ENCODE data around the gene SERGEF.

Gene SERGEF

GRCh38 chr11:17810041-17810440, 202.8 kb downstream of the SERGEF start:
- no peak for DNase-seq

GRCh38 chr11:17807034-17807433, 205.8 kb downstream of the SERGEF start:
- DNase-seq = no peak

- DNase-seq = no peak
Observed at GRCh38 chr11:17805873-17806272, 207.0 kb downstream of the SERGEF start.

GRCh38 chr11:17805043-17805442, 207.8 kb downstream of the SERGEF start:
- DNase-seq = no peak

GRCh38 chr11:17803754-17804334, 209.0 kb downstream of the SERGEF start:
- DNase-seq = no peak

- DNase-seq = no peak
Observed at GRCh38 chr11:17802491-17802890, 210.4 kb downstream of the SERGEF start.

GRCh38 chr11:17801166-17801565, 211.7 kb downstream of the SERGEF start:
- no peak for DNase-seq

- no peak for DNase-seq
Observed at GRCh38 chr11:17799147-17799546, 213.7 kb downstream of the SERGEF start.

GRCh38 chr11:17798716-17799115, 214.1 kb downstream of the SERGEF start:
- DNase-seq = no peak

- DNase-seq = no peak
Observed at GRCh38 chr11:17798253-17798652, 214.6 kb downstream of the SERGEF start.

GRCh38 chr11:17796154-17796553, 216.7 kb downstream of the SERGEF start:
- no peak for DNase-seq

- no peak for DNase-seq
Observed at GRCh38 chr11:17794981-17795380, 217.9 kb downstream of the SERGEF start.

GRCh38 chr11:17793642-17794170, 219.1 kb downstream of the SERGEF start:
- no peak for DNase-seq

GRCh38 chr11:17792161-17792560, 220.7 kb downstream of the SERGEF start:
- no peak for DNase-seq

GRCh38 chr11:17791144-17791543, 221.7 kb downstream of the SERGEF start:
- no peak for DNase-seq

GRCh38 chr11:17790453-17790852, 222.4 kb downstream of the SERGEF start:
- DNase-seq = peak; percentile 40

GRCh38 chr11:17788084-17788483, 224.8 kb downstream of the SERGEF start:
- DNase-seq = no peak

- peak; percentile 75 for DNase-seq
Observed at GRCh38 chr11:17786824-17787525, 225.9 kb downstream of the SERGEF start.

GRCh38 chr11:17783878-17784277, 229.0 kb downstream of the SERGEF start:
- no peak for DNase-seq

GRCh38 chr11:17782603-17783337, 230.1 kb downstream of the SERGEF start:
- no peak for DNase-seq

- no peak for DNase-seq
Observed at GRCh38 chr11:17782145-17782544, 230.7 kb downstream of the SERGEF start.

GRCh38 chr11:17781626-17782025, 231.2 kb downstream of the SERGEF start:
- DNase-seq = no peak

GRCh38 chr11:17781221-17781620, 231.6 kb downstream of the SERGEF start:
- no peak for DNase-seq

GRCh38 chr11:17780668-17781067, 232.2 kb downstream of the SERGEF start:
- DNase-seq = no peak

Data from fibroblast of skin of right biceps (primary cell).